ENCODE data around the gene TNFRSF19. TPM values are rescaled to one million over a fixed set of nuclear protein-coding genes. Genes with fewer than 3 reads are reported as not detected.

The TNFRSF19 gene
- total and polyA plus RNA-seq, 2 of the 4 experiments (the other 2 are of a cell fraction) = 18.6 to 26.3 TPM

- no TSS peak for BruUV-seq (replicated peaks)
- DNase-seq = no peak
Observed at GRCh38 chr13:23668562-23668961, 98.3 kb downstream of the TNFRSF19 start.

More at GRCh38 chr13:23668562-23668961, 98.3 kb downstream of the TNFRSF19 start:
- H2BK15ac ChIP-seq (ENCODE audit: low read depth, low read length) = peak overlapping the region; percentile 52; the same call in 1 of the 3 replicates
- 100% methylated on average over 5 of the region's 9 CpGs; no CpG with 5 or more reads in 1 of the 2 experiments for WGBS, 2 experiments (ENCODE audit: extremely low coverage in 2 of 2, insufficient read length in 1 of 2)
- H2BK20ac ChIP-seq (ENCODE audit: low read depth, low read length) = no peak overlapping the region; the same call in 1 of the 2 replicates
- H2AFZ ChIP-seq (replicated peaks; ENCODE audit: low read length, poor library complexity) = no peak overlapping the region
- H3K56ac ChIP-seq (ENCODE audit: extremely low read depth, insufficient read depth, low read length) = no peak overlapping the region
- no peak for ATAC-seq (ENCODE audit: low read depth)
- no peak overlapping the region for H2AK9ac ChIP-seq (replicated peaks; ENCODE audit: low read depth, low read length, poor library complexity)
- H3K9me3 ChIP-seq (ENCODE audit: control insufficient read depth, insufficient read depth, low read length) = no peaks in the 10 kb centered on the region
- peak overlapping the region; percentile 57 for H3K18ac ChIP-seq (ENCODE audit: low read depth, low read length)
- H3K79me1 ChIP-seq (ENCODE audit: low read depth in 1 of 2, low read length in 2 of 2) = peaks cover 11 to 34% of the 10 kb centered on the region in 2 experiments
- H3K9me1 ChIP-seq (ENCODE audit: insufficient read depth, low read length) = peaks cover 18% of the 10 kb centered on the region
- in situ Hi-C loops (cut with MboI; ENCODE audit: low sequenced_read_pairs) (no loop called here), dilution Hi-C loops (cut with HindIII; ENCODE audit: low sequenced_read_pairs, unreplicated experiment) (no loop called here), intact Hi-C loops (cut with micrococcal nuclease) (no loop called here)
- no peak overlapping the region for H2BK120ac ChIP-seq (ENCODE audit: low read depth, low read length)
- H4K8ac ChIP-seq (ENCODE audit: low read depth in 2 of 2, low read length in 2 of 2) = no peak overlapping the region
- H2BK5ac ChIP-seq (ENCODE audit: low read depth, low read length, poor library complexity, severe bottlenecking) = peak overlapping the region; percentile 14
- H3K23ac ChIP-seq (ENCODE audit: low read depth, low read length) = no peak overlapping the region
- peaks cover 41% of the 10 kb centered on the region for H3K36me3 ChIP-seq (ENCODE audit: control insufficient read depth, insufficient read depth, low read length)
- no peak overlapping the region for H3K4me2 ChIP-seq (ENCODE audit: low read depth, low read length)
- no peaks in the 10 kb centered on the region for H3K27me3 ChIP-seq (ENCODE audit: control insufficient read depth, insufficient read depth, low read length)
- H3K14ac ChIP-seq (replicated peaks; ENCODE audit: low read depth, low read length) = no peak overlapping the region
- no peaks in the 10 kb centered on the region for H4K20me1 ChIP-seq (ENCODE audit: insufficient read depth, low read length)
- H3K4ac ChIP-seq (ENCODE audit: low read depth, low read length) = 0 out of 2 replicates have a peak overlapping the region, but pooled peaks have one; percentile 1
- ChIA-PET CTCF (no interaction called here), POLR2A (ENCODE audit: unreplicated experiment) (no interaction called here)
- no peak overlapping the region for H3K27ac ChIP-seq (ENCODE audit: insufficient read depth, low read length)
- no peak overlapping the region for H3K9ac ChIP-seq (ENCODE audit: low read depth, low read length)
- H3K4me1 ChIP-seq (ENCODE audit: control insufficient read depth, insufficient read depth, low read length) = peaks cover 23% of the 10 kb centered on the region
- TF ChIP-seq RAD21 (IDR thresholded peaks at IDR 0.05; ENCODE audit: low read length) (no peak), CHD1 (IDR thresholded peaks at IDR 0.05; ENCODE audit: low read depth, low read length) (no peak), BHLHE40 (IDR thresholded peaks at IDR 0.05; ENCODE audit: low read depth, low read length) (no peak), CTCF (conservative IDR thresholded peaks at IDR 0.05; ENCODE audit: low read depth, low read length) (no peak), USF2 (IDR thresholded peaks at IDR 0.05; ENCODE audit: low read depth, low read length) (no peak), SMC3 (IDR thresholded peaks at IDR 0.05; ENCODE audit: low read depth, low read length) (no peak), CEBPB (IDR thresholded peaks at IDR 0.05; ENCODE audit: low read depth, low read length) (no peak), MAFK (IDR thresholded peaks at IDR 0.05; ENCODE audit: low read depth, low read length) (no peak), MXI1 (IDR thresholded peaks at IDR 0.05; ENCODE audit: borderline replicate concordance, low read depth, low read length) (no peak), FOS (IDR thresholded peaks at IDR 0.05; ENCODE audit: low read depth, low read length) (no peak), POLR2A (IDR thresholded peaks at IDR 0.05; ENCODE audit: low read depth, low read length) (no peak), RCOR1 (IDR thresholded peaks at IDR 0.05; ENCODE audit: insufficient replicate concordance, low read length) (no peak), NFE2L2 (IDR thresholded peaks at IDR 0.05; ENCODE audit: low read depth, low read length) (no peak), ELK1 (IDR thresholded peaks at IDR 0.05; ENCODE audit: borderline replicate concordance, low read depth, low read length) (no peak), RFX5 (IDR thresholded peaks at IDR 0.05; ENCODE audit: low read depth, low read length) (no peak), MAZ (IDR thresholded peaks at IDR 0.05; ENCODE audit: borderline replicate concordance, low read depth, low read length) (no peak)
- no peak overlapping the region for H2AK5ac ChIP-seq (ENCODE audit: low read depth, low read length)
- no peak overlapping the region; the same call in 1 of the 2 replicates for H4K5ac ChIP-seq (ENCODE audit: low read depth, low read length)
- H4K91ac ChIP-seq (ENCODE audit: insufficient read depth, low read depth, low read length) = no peak overlapping the region
- no peak overlapping the region for H3K4me3 ChIP-seq (ENCODE audit: insufficient read depth, low read depth, low read length)

Data from IMR-90 (cell line).